Activated CD8-positive, alpha-beta memory T cell treated with anti-CD3 and anti-CD28 coated beads, Interleukin-2, amount 50 U/mL, for 24 hours (primary cell): ENCODE results near the gene CLCF1.

ENCODE experiments used
- DNase-seq: peaks from one replicate; pipeline ENCODE4 v3.0.0-alpha.2; 2020; ENCODE audit errors: extremely low read depth

CLCF1 gene

GRCh38 chr11:67374571-67375281 lies 1.3 kb upstream of the CLCF1 start:
- no peak for DNase-seq

DNA sequence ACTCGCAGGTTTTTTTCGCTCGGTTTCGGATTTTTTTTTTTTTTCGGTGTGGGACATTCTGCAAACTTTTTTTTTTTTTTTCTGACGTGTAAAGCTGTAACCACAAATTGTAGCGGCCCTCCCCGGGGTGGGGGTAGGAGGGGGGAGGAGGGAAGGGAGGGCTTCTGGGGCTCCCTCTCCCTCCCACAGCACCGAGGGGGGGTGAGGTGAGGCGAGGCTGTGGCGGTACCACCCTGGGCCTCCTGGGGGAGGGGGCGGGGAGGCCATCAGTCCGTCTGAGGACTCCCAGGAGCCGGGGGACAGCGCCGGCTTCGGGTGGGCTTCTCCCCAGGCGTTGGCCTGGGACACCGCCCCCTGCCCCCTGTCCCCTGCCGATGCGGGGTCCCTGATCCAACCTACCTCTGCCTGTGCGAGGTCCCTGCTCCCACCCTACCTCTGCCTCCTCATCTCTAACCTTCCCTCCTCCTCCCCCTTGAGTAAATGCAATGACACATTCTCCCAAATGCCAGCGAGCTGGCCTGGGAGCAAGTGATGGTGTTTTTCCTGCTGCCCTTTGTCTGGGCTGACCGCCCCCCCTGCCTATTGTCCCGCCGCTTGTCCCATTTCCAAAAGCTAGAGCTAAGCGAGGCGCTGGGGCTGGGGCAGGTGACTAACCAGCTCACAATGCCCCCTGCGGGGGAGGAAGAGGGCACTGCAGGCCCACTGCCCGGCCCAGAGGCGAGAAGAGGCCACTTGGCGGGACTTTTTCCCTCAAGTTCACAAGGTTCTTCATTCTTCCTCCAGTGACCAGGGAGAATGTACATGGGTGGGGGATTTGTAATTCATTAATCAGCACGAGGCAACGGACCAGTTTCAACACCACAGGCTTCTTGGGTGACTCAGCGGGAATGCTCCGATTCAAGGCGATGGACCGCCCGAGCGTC lies 511 bp upstream of the CLCF1 start:
- no peak for DNase-seq

- no peak for DNase-seq
These were observed 941 bp downstream of the CLCF1 start for GRCh38 chr11:67372321-67372992.

DNA sequence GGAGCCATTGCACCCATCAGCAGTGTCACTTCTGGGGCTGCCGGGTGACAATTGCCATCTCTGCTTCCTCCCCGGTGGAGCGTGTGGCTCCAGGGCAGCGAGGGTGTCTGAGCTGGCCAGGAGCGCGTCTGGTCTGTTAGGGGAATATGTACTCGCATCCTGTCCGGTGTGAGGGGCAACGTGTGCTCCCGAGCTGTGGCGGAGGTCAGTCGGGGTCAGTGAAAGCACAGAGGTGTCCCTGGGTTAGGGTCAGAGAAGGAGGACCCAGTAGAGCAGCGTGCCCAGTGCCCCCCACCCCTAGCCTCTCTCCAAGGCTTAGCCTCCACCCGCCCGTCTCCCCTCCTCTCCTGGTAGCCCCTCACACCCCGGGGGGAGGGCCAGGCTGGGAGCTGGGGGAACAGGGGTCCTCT lies 1.5 kb downstream of the CLCF1 start:
- DNase-seq: no peak

DNA sequence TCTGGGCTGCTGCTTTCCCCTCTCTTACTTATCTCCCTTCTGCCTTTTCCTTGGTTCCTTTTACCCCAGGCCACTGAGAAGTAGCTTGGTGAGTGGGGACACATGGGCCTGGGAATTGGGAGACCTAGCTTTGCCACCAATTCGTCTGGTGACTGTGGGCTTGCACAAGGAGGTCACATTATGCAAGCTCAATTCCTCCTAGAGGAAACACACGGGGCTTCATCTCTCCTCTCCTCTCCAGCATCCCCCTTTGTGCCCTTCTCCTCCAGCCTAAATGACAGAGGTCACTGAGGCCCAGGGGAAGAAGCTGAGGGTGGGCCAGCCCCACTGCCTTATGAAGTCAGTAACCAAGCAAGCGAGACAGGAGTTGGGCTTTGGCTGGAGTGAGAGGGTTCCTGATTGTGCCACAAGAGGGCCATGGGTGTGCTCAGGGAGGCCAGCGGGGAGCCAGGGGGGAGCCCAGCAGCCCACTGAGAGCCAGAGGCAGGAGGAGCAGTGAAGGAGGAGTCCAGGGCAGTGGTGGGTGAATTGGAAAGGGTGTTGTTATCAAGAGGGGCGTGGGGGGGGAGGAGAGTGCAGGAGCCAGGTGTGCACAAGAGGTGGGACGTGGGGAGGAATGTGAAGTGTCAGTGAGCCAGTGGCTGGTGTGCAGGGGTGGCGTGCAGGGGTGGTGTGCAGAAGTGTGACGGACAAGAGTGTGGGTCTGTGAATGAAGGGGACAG lies 2.0 kb downstream of the CLCF1 start:
- no peak for DNase-seq

GRCh38 chr11:67370351-67371076 lies 2.9 kb downstream of the CLCF1 start:
- no peak for DNase-seq

DNA sequence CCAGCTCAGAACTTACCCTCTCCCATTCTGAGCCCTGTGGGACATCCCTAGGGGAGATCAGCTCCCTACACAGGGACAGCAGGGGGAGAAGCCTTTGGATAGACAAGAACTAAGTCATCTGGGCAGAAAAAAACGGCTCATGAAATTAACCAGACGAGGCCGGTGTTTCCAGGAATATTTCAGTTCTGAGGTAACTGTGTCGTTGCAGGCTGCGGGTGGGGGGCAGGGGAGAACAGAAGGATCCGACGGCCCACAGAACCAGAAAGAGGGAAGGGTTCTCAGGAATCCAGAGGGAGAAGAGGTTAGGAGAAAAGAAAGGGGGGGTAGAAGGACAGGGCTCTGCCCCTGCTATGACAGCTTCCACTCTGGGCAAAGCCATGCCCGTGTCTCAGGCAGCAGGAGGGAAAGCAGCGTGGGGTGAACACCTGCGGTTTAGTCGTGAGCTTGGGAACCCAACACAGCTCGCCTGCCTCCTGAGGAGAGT lies 3.6 kb downstream of the CLCF1 start:
- DNase-seq: no peak

DNA sequence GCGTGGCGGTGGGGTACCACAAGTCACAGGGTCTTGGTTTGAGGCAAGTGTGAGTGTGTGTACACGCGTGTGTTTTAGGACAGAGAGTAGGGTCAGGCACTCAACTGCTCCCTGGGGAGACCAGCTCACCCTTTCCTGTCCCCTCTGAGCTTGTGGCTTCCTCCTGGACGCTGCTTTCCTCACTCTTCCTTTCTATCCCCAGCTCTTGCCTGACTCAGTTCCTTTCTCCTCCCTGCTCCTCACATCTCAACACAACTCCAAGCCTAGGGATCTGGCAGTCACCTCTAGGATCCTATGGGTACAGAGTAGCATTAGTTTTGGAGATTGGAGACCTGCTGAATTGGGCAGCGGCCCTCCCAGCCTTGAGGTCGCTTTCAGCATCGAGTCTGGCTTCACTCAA lies 4.1 kb downstream of the CLCF1 start:
- DNase-seq: no peak

GRCh38 chr11:67368621-67369020 lies 4.8 kb downstream of the CLCF1 start:
- no peak for DNase-seq

DNA sequence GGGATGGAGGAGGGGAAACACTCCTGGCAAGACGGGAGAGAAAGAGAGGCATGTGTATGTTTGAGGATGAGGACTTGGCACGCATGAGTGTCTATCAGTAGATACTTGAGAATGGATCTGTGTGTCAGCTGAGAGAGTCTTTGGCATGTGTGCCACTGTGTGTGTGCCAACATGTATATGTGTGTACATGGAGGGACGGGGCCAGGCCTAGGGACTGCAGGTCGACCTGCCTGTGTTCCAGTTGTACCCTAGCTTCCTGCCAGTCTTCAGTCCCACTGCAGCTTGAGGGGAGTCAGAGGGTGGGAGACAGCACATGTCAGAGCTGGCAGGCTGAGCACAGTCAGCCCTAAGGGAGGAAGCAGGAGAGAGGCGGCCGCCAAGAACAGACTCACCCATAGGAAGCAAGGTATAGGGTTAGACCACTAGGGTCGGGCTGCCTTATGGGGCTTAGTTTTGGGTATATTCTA lies 5.6 kb downstream of the CLCF1 start:
- no peak for DNase-seq

GRCh38 chr11:67366961-67367760 lies 6.2 kb downstream of the CLCF1 start:
- DNase-seq: no peak

DNA sequence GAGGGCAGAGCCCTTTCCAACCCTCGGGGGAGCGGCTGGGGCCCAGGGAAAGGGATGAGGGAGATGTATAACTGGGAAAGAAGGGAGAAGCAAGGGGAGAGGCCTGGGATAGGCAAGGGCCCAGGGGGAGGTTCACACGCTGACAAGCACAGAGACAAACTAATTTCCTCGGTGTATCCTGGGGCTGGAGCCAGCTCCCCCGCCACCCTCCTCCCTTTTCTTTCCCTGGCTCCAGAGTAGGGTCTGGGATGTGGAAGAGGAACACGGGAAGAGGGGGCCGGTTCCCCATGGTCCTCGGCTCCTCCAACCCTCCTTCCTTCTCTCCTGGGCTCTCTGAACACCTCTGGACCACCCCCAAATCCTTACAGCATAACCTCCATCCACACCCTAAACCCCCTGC lies 6.9 kb downstream of the CLCF1 start:
- no peak for DNase-seq

- no peak for DNase-seq
These were observed 7.5 kb downstream of the CLCF1 start for GRCh38 chr11:67365736-67366444.

DNA sequence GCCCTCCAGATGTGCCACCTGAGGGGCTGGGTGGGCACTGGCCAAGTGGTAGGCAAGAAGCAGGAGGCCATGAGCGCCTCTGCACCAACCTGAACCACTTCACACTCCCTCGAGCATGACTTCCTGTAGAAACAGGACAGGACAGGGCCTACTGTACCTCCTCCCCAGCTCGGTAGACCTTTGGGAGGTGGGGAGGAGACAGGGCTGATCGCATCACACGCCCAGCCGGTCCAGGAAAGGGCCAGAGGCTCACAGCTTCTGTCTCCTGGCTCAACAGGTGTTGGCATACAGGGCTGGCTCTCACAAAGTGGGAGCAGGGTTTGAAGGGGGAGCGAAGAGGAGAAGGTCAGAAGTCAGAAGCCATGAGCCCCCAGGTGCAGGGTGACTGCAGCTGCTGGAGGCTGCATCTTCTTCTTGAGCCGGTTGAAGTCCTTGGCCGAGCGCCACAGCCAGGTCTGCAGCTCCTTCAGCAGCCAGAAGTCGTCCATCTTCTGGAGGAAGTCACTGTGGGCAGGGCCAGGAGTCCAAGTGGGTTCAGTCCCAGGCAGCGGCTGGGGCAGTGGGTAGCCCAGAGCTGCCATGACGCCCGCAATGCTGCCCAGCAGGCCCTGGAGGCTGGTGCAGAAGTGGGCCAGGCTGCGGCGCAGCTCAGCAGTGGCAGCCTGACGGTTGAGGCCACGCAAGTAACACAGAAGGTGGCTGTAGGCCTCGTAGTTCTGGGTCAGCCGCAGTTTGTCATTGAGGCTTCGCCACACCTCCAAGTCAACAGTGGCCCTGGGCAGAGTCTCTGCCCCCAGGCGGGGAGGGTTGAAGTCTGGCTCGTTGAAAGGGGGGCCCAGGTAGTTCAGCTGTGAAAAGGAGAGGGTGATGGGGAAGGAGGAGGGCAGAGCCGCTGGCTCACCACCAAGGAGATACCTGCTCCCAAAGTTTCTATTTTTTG lies 8.3 kb downstream of the CLCF1 start:
- no peak for DNase-seq

GRCh38 chr11:67364169-67364568 lies 9.2 kb downstream of the CLCF1 start:
- no peak for DNase-seq

GRCh38 chr11:67357831-67358670 lies 15.3 kb downstream of the CLCF1 start:
- DNase-seq: no peak

DNA sequence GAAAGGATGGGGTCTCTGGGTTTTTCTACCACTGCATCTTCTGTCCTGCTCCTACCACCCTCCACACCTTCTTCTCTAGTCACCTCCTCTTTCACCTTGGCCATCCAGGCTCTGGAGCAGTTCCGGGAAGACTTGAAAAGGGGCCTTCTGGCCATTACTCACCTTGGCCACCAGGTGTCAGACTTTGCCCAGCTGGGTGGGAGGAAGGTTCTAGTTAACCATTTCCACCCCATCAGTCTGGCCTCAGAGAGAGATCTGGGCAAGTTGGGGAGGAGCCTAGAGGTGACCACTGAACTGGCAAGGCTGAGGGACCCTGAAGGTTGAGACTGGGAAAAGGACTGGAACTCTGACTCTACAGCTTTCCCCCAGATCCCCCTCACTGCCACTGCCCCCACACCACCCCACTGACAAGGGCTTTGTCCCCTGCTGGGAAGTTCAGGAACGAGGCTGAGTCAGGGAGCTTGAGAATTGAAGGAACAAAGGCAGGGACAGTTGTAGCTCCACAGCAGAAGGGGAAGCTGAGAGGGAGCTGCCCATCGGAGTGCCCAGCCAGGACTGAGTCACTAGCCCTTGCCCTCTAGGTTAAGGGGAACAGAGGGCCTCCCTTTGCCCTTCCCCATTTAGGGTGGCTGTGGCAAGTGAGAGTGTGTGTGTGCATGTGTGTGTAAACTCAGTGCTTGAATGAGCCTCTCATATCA lies 16.4 kb downstream of the CLCF1 start:
- DNase-seq: no peak
